Stimulated activated CD4-positive, alpha-beta T cell treated with anti-CD3 and anti-CD28 coated beads, Interleukin-2, amount 100 ng/mL, for 48 hours (primary cell): ENCODE results near the gene TH.
"Not testable (repeated sequence)": the region's sequence is repeated elsewhere in the genome, so short reads cannot be mapped to it uniquely, and the experiment has no call there.

Source experiments
- DNase-seq, 2 donors: peaks; one replicate each; pipeline ENCODE4 v3.0.0-alpha.2; 2020

TH gene

GRCh38 chr11:2128130-2128510, 43.5 kb downstream of the TH start:
- DNase-seq = no peak

GRCh38 chr11:2127482-2128129, 44.0 kb downstream of the TH start:
- no peak for DNase-seq

DNA sequence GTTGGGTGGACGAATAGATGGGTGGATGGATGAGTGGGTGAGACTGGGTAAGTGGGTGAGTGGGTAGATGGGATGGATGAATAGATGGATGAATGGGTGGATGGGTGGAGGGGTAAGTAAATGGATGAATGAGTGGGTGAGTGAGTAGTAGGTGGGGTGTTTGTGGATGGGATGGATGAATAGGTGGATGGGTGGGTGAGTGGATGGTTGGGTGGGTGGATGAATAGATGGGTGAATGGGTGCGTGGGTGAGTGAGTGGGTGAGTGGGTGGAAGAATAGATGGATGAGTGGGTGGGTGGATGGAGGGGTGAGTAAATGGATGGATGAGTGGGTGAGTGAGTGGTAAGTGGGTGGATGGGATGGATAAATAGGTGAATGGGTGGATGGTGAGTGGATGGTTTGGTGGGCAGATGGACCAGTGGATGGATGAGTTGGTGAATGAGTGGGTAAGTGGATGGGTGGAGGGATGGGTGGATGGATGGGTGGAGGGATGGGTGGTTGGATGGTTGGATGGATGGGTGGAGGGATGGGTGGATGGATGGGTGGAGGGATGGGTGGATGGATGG, 45.0 kb downstream of the TH start:
- DNase-seq = no peak

- DNase-seq = not testable (repeated sequence)
Observed at GRCh38 chr11:2124736-2125484, 46.7 kb downstream of the TH start.

DNA sequence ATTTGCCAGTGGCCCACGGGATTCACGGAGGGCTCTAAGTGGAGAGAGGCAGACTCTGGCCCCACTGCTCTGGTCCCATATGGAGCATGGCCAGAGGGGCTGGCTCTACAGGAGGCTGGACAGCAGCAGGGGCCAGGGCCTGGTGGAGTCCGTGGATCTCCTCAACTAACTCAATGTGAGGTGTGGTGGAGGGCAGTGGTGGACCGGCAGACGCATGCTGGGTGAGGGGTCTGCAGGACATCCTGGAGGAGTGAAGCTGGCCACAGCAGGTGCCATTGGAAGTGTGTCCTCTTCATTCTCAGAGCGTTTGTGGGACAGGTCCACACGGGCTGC, 48.0 kb downstream of the TH start:
- DNase-seq = no peak

GRCh38 chr11:2122907-2123627, 48.5 kb downstream of the TH start:
- DNase-seq = no peak

- no peak for DNase-seq
Observed at GRCh38 chr11:2122222-2122906, 49.3 kb downstream of the TH start.

DNA sequence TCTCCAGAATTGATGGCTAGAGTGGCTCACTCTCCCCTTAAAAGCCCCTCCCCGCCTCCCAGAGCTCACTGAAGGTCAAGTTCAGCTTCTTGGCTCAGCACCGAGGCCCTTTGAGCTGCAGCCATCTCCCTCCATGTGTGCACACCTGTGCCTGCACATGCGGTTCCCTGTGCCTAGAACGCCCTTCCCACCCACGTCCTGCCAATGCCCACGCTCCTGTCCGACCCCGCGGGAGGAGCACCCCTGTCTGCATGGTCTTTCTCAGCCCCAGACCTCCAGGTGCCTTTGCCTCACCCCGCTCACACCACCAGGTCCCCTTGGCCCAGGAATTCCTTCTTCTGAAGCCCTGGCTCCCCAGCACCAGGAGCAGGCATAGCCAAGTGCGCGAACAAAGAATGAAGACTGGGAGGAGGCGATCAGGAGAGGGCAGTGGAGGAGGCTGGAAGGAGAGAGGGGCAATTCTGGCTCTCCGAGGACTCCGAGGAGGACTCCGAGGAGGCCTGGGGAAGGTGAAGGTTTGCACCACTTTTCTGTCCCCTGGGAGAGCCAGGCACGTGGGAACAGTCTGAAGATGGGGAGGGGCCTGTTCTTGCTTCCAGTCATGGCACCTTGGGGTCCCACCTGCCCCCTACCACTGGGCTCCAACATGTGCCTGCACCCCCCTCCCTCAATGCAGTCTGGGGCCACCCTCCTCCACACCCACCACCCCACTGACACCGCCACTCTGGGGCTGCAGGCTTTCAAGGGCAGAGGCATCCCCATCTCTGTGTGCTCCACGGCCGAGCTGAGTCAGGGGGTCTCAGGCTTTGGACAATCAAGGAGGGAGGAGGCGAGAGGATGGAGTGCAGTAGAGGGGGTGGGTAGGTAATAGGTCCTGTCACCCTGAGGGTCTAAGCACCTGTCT, 50.1 kb downstream of the TH start:
- DNase-seq = no peak

GRCh38 chr11:2120359-2121100, 51.1 kb downstream of the TH start:
- DNase-seq = no peak

GRCh38 chr11:2118677-2119076, 52.9 kb downstream of the TH start:
- no peak for DNase-seq

GRCh38 chr11:2116680-2117079, 54.9 kb downstream of the TH start:
- no peak for DNase-seq

DNA sequence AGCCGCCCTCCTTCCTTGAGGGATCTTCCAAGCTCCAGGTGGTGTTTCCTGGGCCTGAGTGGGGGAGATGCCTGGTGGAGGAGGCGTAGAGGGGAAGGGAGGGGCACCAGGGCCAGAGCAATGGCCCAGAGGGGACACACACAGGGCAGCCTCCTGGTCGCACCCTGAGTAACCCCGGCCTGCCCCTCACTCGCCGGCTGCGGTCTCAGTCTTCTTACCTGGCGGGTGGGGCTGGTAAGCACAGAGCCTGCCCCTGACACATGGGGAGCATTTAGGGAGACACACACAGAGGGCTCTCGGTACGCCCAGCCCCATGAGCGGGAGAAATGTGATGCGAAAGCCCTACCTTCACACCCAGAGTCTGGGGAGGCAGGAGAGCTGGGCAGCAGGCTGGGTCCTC, 56.3 kb downstream of the TH start:
- no peak for DNase-seq

- DNase-seq = no peak
Observed at GRCh38 chr11:2114430-2115241, 57.0 kb downstream of the TH start.
